ENCODE data around the gene PMEPA1. TPM values are rescaled to one million over a fixed set of nuclear protein-coding genes. Genes with fewer than 3 reads are reported as not detected.
A peak's percentile ranks its signal among the peaks of the same experiment; 100 is the strongest.

Gene PMEPA1
- total and polyA plus RNA-seq, 2 experiments from 2014 or later, result 6.1 to 11.8 TPM

DNA sequence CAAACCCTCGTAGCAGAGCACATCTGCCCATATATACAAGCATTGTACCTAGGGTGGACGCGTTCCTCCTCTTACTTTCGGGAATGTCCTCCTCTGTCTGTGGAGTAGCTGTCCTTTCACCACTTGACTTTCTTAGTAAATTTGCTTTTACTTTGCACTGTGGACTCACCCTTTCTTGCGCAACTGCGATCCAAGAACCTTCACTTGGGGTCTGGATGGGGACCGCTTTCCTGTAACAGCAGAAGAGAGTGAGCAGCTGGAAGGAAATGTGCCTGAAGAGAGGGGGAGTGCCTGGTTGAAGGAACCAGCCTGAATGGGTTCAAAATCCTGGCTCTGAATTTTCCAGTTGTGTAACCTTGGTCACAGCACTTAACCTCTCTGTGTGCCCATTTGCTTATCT is 40.1 kb upstream of the PMEPA1 start:
- H3K4me1 ChIP-seq (ENCODE audit: insufficient read depth), result peaks cover 7% of the 10 kb centered on the region
- no peaks in the 10 kb centered on the region for H3K79me2 ChIP-seq (ENCODE audit: insufficient read depth)
- in situ Hi-C loops (cut with MboI), result no loop called here
- DNase-seq, result peak; percentile 20
- no peaks in the 10 kb centered on the region for H4K20me1 ChIP-seq (ENCODE audit: insufficient read depth)
- 61 to 67% methylated on average over 7 of the region's 7 CpGs for WGBS, 2 experiments (ENCODE audit: low coverage in 1 of 2, low lambda C conversion rate in 2 of 2, missing lambda C conversion rate in 2 of 2)
- no peak overlapping the region for H3K27ac ChIP-seq
- peaks cover 20% of the 10 kb centered on the region; the same call in 1 of the 2 replicates for H3K27me3 ChIP-seq (replicated peaks; ENCODE audit: insufficient read depth)
- no peak for TF ChIP-seq EZH2 (IDR thresholded peaks at IDR 0.05; ENCODE audit: insufficient read depth, poor library complexity, severe bottlenecking)
- TF ChIP-seq EZH2phosphoT487 (IDR thresholded peaks at IDR 0.05; ENCODE audit: insufficient read depth, low read depth), result no peak
- no peak overlapping the region for H3K9ac ChIP-seq
- no peak overlapping the region for H3K4me2 ChIP-seq (ENCODE audit: unreplicated experiment)
- H3K4me3 ChIP-seq, result no peak overlapping the region
- no peak overlapping the region for H2AFZ ChIP-seq
- peaks cover 6% of the 10 kb centered on the region; the same call in 1 of the 2 replicates for H3F3A ChIP-seq (ENCODE audit: insufficient read depth)
- no peaks in the 10 kb centered on the region for H3K9me2 ChIP-seq (ENCODE audit: insufficient read depth)
- H3K9me3 ChIP-seq (ENCODE audit: low read depth), result no peaks in the 10 kb centered on the region
- H3K36me3 ChIP-seq (ENCODE audit: low read depth), result no peaks in the 10 kb centered on the region

DNA sequence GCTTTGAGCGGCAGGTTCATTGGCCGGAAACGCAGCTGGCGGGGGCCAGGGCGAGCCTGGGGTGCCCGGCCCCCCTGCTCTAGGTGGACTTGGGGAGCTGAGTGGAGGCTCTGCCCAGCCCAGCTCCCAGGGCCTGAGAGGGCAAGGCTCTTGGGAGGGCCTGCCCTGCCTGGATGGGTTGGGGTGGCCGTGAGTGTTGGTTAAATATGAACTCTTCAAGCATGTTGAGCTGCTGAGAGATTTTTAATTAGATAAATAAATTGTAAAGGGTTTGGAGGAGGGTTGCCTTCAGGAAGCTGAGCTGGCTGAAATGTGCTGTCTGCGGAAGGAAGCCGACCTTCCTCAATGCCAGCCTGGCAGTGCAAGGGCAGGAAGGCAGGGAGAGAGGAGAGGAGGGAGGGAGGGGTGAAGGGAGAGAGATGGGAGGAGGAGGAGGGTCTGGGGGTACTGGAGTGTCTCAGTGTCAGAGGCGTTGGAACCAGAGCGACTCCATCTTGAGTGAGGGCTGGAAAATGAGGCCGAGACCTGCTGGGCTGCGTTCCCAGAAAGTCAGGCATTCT is 39.4 kb upstream of the PMEPA1 start:
- peaks cover 6% of the 10 kb centered on the region; the same call in 1 of the 2 replicates for H3F3A ChIP-seq (ENCODE audit: insufficient read depth)
- peak overlapping the region; percentile 45 for H3K9ac ChIP-seq
- H3K36me3 ChIP-seq (ENCODE audit: low read depth), result no peaks in the 10 kb centered on the region
- H3K9me2 ChIP-seq (ENCODE audit: insufficient read depth), result no peaks in the 10 kb centered on the region
- H3K4me1 ChIP-seq (ENCODE audit: insufficient read depth), result peaks cover 7% of the 10 kb centered on the region
- H3K4me2 ChIP-seq (ENCODE audit: unreplicated experiment), result peak overlapping the region; percentile 83
- in situ Hi-C loops (cut with MboI), result no loop called here
- WGBS, 2 experiments (ENCODE audit: low coverage in 1 of 2, low lambda C conversion rate in 2 of 2, missing lambda C conversion rate in 2 of 2), result 26 to 30% methylated on average over 10 to 13 of the region's 13 CpGs
- peaks cover 18% of the 10 kb centered on the region; the same call in 1 of the 2 replicates for H3K27me3 ChIP-seq (replicated peaks; ENCODE audit: insufficient read depth)
- no peaks in the 10 kb centered on the region for H4K20me1 ChIP-seq (ENCODE audit: insufficient read depth)
- TF ChIP-seq EZH2phosphoT487 (IDR thresholded peaks at IDR 0.05; ENCODE audit: insufficient read depth, low read depth) (no peak), EZH2 (IDR thresholded peaks at IDR 0.05; ENCODE audit: insufficient read depth, poor library complexity, severe bottlenecking) (no peak)
- H3K27ac ChIP-seq, result no peak overlapping the region
- no peak for DNase-seq
- peak overlapping the region; percentile 53 for H2AFZ ChIP-seq
- H3K79me2 ChIP-seq (ENCODE audit: insufficient read depth), result no peaks in the 10 kb centered on the region
- H3K4me3 ChIP-seq, result peak overlapping the region; percentile 67
- no peaks in the 10 kb centered on the region for H3K9me3 ChIP-seq (ENCODE audit: low read depth)

GRCh38 chr20:57748601-57749130 is 38.9 kb upstream of the PMEPA1 start:
- Histone ChIP-seq H3K4me2 (ENCODE audit: unreplicated experiment) (peak overlapping the region; percentile 83), H3K4me1 (ENCODE audit: insufficient read depth) (peaks cover 7% of the 10 kb centered on the region), H3K36me3 (ENCODE audit: low read depth) (no peaks in the 10 kb centered on the region), H3K27ac (no peak overlapping the region), H3K9me3 (ENCODE audit: low read depth) (no peaks in the 10 kb centered on the region), H3F3A (ENCODE audit: insufficient read depth) (peaks cover 6% of the 10 kb centered on the region; the same call in 1 of the 2 replicates), H3K9me2 (ENCODE audit: insufficient read depth) (no peaks in the 10 kb centered on the region), H4K20me1 (ENCODE audit: insufficient read depth) (no peaks in the 10 kb centered on the region), H3K4me3 (peak overlapping the region; percentile 67), H3K27me3 (replicated peaks; ENCODE audit: insufficient read depth) (peaks cover 16% of the 10 kb centered on the region; the same call in 1 of the 2 replicates), H3K79me2 (ENCODE audit: insufficient read depth) (no peaks in the 10 kb centered on the region), H2AFZ (peak overlapping the region; percentile 53), H3K9ac (peak overlapping the region; percentile 45)
- TF ChIP-seq EZH2phosphoT487 (IDR thresholded peaks at IDR 0.05; ENCODE audit: insufficient read depth, low read depth) (no peak), EZH2 (IDR thresholded peaks at IDR 0.05; ENCODE audit: insufficient read depth, poor library complexity, severe bottlenecking) (no peak)
- in situ Hi-C loops (cut with MboI), result no loop called here
- 1 to 2% methylated on average over 24 to 29 of the region's 29 CpGs for WGBS, 2 experiments (ENCODE audit: low coverage in 1 of 2, low lambda C conversion rate in 2 of 2, missing lambda C conversion rate in 2 of 2)
- DNase-seq, result peak; percentile 92

DNA sequence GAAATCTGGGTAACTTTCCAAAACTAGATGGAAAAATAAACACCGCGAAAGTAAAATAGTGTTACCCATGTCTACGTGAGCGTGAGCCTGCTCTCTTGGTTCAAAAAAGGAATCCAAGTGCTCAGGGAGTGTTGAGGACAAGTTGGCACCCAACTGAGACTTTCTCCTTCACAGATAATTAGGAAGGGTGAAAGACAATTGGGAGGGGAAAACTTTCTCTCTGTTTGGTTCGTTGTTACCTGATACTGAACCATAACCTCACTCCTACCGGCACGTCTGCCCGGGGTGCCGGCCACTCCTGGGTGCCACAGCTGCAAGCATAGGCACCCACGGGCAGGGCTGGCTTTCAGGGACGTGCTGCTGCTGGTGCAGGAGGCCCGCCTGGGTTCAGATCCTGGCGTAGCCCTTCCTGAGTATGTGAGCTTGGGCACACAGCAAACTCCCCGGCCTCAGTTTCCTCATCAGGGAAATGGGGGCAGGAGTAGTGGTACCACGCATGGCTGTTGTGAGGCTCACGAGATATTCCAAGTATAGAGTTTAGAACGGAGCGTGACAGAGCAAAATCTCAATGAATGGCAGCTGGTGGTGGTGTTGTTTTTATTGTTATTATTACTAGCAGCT is 38.2 kb upstream of the PMEPA1 start:
- H3K27ac ChIP-seq, result no peak overlapping the region
- no peak for DNase-seq

More for the DNA sequence above, 38.2 kb upstream of the PMEPA1 start:
- peaks cover 15% of the 10 kb centered on the region; the same call in 1 of the 2 replicates for H3K27me3 ChIP-seq (replicated peaks; ENCODE audit: insufficient read depth)
- peaks cover 6% of the 10 kb centered on the region; the same call in 1 of the 2 replicates for H3F3A ChIP-seq (ENCODE audit: insufficient read depth)
- TF ChIP-seq EZH2 (IDR thresholded peaks at IDR 0.05; ENCODE audit: insufficient read depth, poor library complexity, severe bottlenecking), result no peak
- TF ChIP-seq EZH2phosphoT487 (IDR thresholded peaks at IDR 0.05; ENCODE audit: insufficient read depth, low read depth), result no peak
- in situ Hi-C loops (cut with MboI), result no loop called here
- H3K4me1 ChIP-seq (ENCODE audit: insufficient read depth), result peaks cover 7% of the 10 kb centered on the region
- H2AFZ ChIP-seq, result peak overlapping the region; percentile 53; the same call in 1 of the 2 replicates
- H3K9ac ChIP-seq, result peak overlapping the region; percentile 45; the same call in 1 of the 2 replicates
- no peaks in the 10 kb centered on the region for H4K20me1 ChIP-seq (ENCODE audit: insufficient read depth)
- H3K4me2 ChIP-seq (ENCODE audit: unreplicated experiment), result peak overlapping the region; percentile 83
- WGBS, 2 experiments (ENCODE audit: low coverage in 1 of 2, low lambda C conversion rate in 2 of 2, missing lambda C conversion rate in 2 of 2), result 50 to 52% methylated on average over 18 of the region's 18 CpGs
- H3K9me2 ChIP-seq (ENCODE audit: insufficient read depth), result no peaks in the 10 kb centered on the region
- no peaks in the 10 kb centered on the region for H3K36me3 ChIP-seq (ENCODE audit: low read depth)
- peak overlapping the region; percentile 67 for H3K4me3 ChIP-seq
- H3K9me3 ChIP-seq (ENCODE audit: low read depth), result no peaks in the 10 kb centered on the region
- H3K79me2 ChIP-seq (ENCODE audit: insufficient read depth), result no peaks in the 10 kb centered on the region
